HG03457 (cell line): ENCODE measurements around the gene NLRP5.

Source experiments
- ATAC-seq: cut with Tn5 transposase; IDR thresholded peaks from one replicate; pipeline ENCODE4 v1.9.1; 2021; ENCODE audit warnings: moderate number of reproducible peaks; ENCODE audit not compliant: unreplicated experiment

The NLRP5 gene

DNA sequence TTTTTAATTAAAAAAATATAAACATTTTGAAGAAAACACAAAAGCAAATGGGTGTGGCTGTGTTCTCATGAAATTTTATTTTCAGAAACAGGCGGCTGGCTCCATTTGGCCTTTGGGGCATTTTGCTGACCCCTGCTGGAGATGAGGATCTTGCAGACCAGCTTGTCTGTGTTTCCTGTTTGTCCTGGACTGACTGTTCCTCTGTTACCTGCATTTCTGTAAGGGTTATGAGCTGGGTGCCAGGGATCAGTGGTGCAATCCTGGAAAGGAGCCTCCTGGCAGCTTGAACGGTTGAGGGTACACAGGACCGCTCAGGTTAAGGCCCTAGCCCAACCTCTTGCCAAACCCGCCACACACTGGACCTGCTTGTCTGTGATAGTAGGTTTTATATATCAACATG is 84.6 kb downstream of the NLRP5 start:
- ATAC-seq, result no peak

- ATAC-seq, result no peak
These were observed 89.9 kb downstream of the NLRP5 start for GRCh38 chr19:56076498-56076897.

GRCh38 chr19:56079609-56080008 is 93.0 kb downstream of the NLRP5 start:
- no peak for ATAC-seq

- peak; percentile 57 for ATAC-seq
These were observed 94.3 kb downstream of the NLRP5 start for GRCh38 chr19:56080669-56081401.

GRCh38 chr19:56083668-56084067 is 97.1 kb downstream of the NLRP5 start:
- ATAC-seq, result no peak

DNA sequence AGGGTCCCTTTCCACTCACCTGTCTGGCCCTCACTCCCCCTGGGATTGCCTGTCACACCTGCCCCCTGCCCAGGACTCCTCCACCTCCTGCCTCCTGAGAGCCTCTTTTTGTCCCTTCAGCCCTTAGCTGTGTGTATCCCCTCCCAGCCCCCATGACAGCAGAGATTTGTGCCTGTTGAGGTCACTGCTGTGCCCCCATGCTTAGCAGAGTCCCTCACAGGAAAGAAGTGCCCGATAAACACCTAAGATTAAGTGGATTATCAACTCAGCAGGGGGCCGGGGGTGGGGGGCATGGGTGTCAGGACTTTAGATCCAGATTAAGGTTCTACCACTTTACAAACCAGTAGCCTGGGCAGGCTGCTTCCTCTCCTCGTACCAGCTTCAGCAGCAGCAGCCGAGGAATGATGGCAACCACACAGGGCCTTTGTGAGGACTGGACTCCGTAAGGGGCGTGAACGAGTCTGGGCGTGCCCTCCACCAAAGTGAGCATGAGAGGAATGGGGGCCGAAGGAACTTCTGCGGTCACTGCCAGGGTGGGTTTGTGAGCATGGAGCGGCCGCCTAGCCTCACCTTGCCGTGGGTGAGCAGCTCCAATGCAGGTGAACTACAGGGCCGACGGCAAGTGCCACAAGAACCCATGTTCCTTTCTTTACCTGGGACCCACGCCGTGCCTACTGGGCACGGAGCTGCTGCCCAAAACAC is 98.4 kb downstream of the NLRP5 start:
- no peak for ATAC-seq

DNA sequence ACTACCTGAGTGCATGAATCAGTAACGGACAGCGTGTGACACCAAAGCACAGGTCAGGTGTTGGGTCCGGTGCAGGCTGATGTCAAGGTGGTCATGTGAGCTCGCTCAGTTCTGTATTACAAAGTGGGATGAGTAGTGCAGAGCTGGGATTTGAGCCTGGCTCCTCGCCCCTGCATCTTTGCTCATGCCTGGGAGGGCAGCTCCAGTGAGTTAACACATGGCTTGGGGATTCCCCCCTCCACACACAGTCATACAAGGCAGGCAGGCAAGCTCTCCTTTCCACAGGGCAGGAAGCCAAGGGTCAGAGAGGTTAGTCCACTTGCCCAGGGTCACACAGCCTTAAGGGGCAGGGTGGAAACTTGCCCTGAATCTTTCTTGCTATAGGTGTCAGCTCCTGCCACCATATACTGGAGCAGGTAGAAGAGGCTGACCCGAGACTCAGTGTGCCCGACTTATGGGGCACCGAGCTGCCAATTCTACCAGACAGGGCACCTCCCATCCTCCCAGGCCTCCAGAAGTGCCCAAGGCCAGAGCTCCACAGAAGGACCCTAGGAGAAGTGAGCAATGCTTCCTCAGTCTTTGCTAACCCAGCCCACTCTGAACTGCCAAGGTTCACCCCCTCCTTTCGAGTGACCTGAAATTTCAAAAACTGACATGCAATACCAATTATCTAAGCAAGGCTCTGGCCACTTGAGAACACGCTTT is 99.1 kb downstream of the NLRP5 start:
- ATAC-seq, result no peak

DNA sequence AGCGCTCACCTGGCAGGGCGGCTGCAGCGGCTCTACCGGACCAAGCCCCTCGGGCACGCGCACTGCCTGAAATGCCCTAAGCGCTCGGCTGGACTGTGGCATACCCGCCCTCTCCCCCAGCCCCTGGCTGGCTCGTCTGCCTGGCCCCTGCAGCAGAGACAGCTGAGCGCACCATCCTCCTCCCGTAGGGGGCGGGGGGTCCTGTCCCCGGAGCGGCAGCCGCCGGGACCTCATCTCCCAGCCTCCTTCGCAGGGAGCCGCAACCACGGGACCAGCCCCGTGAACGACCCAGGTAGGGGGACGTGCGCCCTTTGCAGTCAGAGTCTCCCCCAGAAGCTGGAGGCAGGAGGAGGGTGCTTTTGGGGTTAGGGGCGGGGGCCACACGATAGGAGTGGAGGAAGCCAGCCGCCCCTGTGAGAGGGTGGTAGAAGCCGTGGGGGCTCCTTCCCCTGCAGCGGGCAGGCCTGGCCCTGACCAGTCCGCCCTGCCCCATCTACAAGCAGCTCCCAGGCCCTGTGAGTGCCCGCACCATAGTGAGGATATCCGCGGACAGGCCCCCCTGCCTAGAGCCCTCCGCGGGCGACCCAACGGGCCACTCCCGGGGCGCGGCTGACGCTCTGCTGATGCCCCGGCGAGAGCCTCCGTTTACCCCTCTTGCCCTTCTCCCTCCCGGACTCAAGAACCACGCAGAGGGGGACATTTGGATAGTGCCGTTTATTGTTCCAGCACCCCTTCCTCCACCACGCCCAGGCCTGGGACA is 100.3 kb downstream of the NLRP5 start:
- no peak for ATAC-seq

DNA sequence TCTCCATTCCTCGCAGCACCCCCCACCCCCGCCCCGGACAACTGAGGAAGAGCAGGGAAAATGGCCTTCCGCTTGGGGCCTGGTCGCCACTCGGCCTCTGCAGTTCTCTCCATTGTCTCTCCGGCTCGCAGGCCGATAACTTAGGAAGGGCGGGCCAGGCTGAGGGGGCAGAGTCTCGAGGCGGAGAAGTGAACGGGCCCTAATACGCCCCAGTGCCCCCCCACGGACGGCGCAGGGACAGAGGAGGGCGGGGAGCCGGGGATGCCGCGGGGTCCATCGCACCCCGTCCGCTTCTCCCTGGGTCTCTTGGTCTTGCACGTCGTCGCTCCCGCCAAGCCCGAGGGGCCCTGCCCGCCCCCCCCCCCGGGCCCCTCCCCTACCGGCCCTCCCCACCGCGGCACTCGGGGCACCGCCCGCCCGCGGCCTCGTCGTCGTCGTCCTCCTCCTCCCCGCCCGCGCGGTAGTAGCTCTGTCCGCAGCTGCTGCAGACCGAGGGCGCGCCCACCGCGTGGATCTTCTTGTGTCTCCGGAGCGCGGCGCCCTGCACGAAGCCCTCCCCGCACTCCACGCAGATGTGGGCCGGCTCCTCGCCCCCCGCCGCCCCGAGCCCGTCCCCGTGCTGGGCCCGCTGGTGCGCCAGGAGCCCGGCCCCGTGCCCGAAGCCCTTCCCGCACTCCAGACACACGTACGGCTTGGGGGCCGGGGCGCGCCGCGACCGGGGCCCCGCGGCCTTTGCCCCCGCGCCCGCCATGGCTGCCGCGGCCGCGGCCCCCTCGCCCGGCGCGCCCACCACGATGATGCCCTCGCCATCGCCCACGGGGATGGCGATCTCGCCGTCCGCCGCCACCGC is 101.3 kb downstream of the NLRP5 start:
- no peak for ATAC-seq

DNA sequence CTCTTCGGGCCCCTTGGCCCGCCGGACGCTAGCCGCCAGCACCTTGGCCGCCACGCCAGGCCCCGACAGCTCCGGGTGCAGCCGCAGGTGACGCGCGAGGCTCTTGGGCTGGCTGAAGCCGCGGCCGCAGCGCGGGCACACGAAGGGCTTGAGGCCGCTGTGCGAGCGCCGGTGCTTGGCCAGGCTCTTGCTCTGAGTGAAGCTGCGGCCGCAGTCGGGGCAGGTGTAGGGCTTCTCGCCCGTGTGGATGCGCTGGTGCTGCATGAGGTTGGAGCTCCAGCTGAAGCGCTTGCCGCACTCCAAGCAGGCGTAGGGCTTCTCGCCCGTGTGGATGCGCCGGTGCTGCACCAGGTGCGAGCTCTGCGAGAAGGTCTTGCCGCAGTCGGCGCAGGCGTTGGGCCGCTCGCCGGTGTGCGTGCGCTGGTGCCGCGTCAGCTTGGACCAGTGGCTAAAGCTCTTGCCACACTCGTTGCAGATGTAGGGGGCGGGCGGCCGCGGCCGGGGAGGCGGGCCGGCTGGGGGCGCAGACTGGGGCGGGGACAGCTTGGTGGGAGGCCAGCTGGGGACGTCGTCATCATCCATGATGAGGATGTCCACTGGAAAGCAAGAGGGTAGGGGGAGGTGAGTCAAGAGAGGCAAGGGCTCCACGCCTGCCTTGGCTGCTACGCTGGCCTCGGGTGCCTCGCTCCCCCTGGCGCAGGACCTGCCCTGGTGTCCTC is 102.1 kb downstream of the NLRP5 start:
- ATAC-seq, result no peak

- ATAC-seq, result no peak
These were observed 102.8 kb downstream of the NLRP5 start for GRCh38 chr19:56089344-56089743.

DNA sequence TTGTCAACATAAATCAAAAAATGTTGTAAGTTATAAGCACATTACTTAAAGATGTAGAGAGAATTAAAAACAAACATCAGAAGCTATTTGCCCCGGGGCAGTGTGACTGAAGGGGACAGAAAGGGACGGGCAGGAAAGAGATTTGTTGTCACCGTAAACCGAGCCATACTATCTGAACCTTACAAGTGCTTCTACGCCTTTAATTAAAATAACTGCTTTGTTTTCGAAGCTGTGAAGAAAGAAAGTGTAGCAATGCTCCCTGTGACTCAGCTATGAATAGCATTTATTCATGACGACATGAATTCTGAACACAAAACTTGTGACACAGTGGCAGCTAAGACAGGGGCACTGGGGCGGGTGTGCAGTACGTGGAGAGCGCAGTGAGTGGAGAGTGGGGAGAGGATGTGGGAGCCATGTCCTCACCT is 104.5 kb downstream of the NLRP5 start:
- ATAC-seq, result no peak

DNA sequence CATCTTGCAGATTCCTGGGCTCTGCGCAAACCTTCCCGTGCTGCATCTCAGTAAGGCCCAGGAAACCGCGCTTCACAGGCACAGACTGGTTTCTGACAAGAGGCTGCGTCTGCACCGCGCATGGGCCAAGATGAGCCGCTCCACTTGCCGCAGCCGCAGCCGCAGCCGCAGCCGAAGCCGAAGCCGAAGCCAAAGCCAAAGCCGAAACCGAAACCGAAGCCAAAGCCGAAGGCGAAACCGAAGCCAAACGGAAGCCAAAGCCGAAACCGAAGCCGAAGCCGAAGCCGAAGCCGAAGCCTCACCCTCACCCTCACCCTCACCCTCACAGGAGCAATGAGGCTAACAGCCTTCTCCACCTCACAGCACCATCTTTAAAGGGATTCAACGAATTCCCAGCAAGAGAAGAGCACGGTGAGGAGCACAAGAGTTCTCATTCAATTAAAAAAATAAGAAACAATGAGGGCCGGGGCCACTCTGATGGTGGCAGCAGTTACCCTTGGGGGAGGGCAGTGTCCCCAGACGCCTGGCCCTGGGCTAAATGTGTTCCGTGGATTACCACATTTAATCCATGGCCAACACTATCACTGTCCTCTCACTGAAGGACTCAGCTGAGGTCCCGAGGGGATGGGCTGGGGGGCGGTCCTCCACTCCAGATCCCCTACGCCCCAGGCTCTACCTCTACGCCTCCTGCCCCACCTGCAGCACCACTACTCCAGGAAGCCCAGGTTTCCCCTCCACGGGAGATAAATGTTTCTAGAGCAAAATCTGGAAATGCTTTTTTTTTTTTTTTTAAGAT is 105.4 kb downstream of the NLRP5 start:
- ATAC-seq, result no peak

GRCh38 chr19:56092685-56093631 is 106.4 kb downstream of the NLRP5 start:
- ATAC-seq, result no peak

- no peak for ATAC-seq
These were observed 107.9 kb downstream of the NLRP5 start for GRCh38 chr19:56094449-56094848.

DNA sequence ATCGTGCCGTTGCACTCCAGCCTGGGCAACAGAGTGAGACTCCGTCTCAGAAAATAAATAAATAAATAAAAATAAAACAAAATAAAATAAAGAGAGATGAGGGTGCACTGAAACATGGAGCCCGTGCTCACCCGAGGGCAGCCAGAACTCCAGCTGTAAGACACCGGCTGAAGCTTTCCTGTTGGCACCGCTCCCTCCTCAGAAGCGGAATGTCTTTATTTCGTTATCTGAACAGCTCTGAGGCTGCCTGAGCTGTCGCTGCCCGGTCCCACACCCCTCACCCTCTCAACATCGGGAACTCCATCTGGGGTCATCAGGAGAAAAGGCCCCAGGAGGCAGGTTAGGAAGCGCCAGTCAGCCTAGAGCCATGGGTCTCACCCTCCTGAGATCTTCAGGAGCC is 110.1 kb downstream of the NLRP5 start:
- ATAC-seq, result no peak

GRCh38 chr19:56097306-56097705 is 110.7 kb downstream of the NLRP5 start:
- no peak for ATAC-seq

DNA sequence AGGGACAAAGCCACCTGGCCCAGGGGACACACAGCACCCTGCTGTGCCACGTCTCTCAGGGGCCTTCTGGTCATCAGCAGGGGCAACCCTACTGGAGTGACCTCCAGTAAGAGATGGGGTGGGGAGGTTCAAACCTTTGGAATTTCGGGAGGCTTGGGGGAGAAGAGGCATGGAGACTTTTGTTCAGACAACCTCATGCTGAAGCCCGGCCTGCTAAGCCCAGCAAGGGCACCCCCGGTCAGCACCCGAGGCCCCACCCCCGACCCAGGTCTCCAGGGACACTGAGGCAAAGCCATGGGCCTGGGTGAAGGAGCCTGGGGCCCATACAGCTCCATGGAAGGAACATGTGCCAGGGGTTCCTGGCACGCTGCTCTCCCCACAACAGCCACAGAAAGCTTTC is 111.2 kb downstream of the NLRP5 start:
- no peak for ATAC-seq
